Neural progenitor cell (in vitro differentiated cells): ENCODE data around the gene RNF25. TPM values are rescaled to one million over a fixed set of nuclear protein-coding genes. Genes with fewer than 3 reads are reported as not detected.

Experiments used
- DNase-seq: peaks from one replicate; pipeline ENCODE4 v3.0.0-alpha.2; 2016; ENCODE audit warnings: low spot score
- H2AFZ ChIP-seq: fragments of 200-600 bp; sonication (generic); replicated peaks from 2 replicates; pipeline ENCODE4 v1.6.1; 2016; ENCODE audit warnings: antibody characterized with exemption
- H3F3A ChIP-seq: fragments of 200-600 bp; sonication (generic); 2 replicates; pipeline ENCODE4 v1.6.1; 2016; ENCODE audit warnings: antibody characterized with exemption, low read depth
- H3K27ac ChIP-seq: fragments of 200-600 bp; sonication (generic); 2 replicates; pipeline ENCODE4 v1.5.1; 2016; ENCODE audit warnings: mild to moderate bottlenecking
- H3K27me3 ChIP-seq: fragments of 200-600 bp; sonication (generic); 2 replicates; pipeline ENCODE4 v1.6.1; 2016; ENCODE audit warnings: mild to moderate bottlenecking, moderate library complexity
- H3K36me3 ChIP-seq: fragments of 200-600 bp; sonication (generic); 2 replicates; pipeline ENCODE4 v1.5.1; 2016
- H3K4me1 ChIP-seq: fragments of 200-600 bp; sonication (generic); 2 replicates; pipeline ENCODE4 v1.6.1; 2016; ENCODE audit warnings: mixed run types
- H3K4me2 ChIP-seq: fragments of 200-600 bp; sonication (generic); 2 replicates; pipeline ENCODE4 v1.6.1; 2016
- H3K4me3 ChIP-seq: fragments of 200-600 bp; sonication (generic); 2 replicates; pipeline ENCODE4 v1.5.1; 2016
- H3K79me2 ChIP-seq: fragments of 200-600 bp; sonication (generic); 2 replicates; pipeline ENCODE4 v1.6.1; 2016; ENCODE audit warnings: low read depth
- H3K9ac ChIP-seq: fragments of 200-600 bp; sonication (generic); 2 replicates; pipeline ENCODE4 v1.6.1; 2016
- H3K9me3 ChIP-seq: fragments of 200-600 bp; sonication (generic); 2 replicates; pipeline ENCODE4 v1.5.1; 2016; ENCODE audit warnings: low read depth
- H4K20me1 ChIP-seq: fragments of 200-600 bp; sonication (generic); 2 replicates; pipeline ENCODE4 v1.6.1; 2016; ENCODE audit warnings: low read depth
- H3K27ac Mint-ChIP-seq: 3 replicates; pipeline ENCODE4 v1.8.0; 2021; ENCODE audit warnings: mixed read lengths
- H3K27me3 Mint-ChIP-seq: 2 replicates; pipeline ENCODE4 v1.8.0; 2022; ENCODE audit warnings: low read depth, mild to moderate bottlenecking, inconsistent platforms, moderate library complexity, mixed read lengths; ENCODE audit not compliant: insufficient read depth
- H3K36me3 Mint-ChIP-seq: 3 replicates; pipeline ENCODE4 v1.8.0; 2021; ENCODE audit warnings: mixed read lengths
- H3K4me1 Mint-ChIP-seq: 3 replicates; pipeline ENCODE4 v1.8.0; 2021; ENCODE audit warnings: mixed read lengths
- H3K4me3 Mint-ChIP-seq: 3 replicates; pipeline ENCODE4 v1.8.0; 2021; ENCODE audit warnings: mild to moderate bottlenecking, moderate library complexity, mixed read lengths
- H3K9me3 Mint-ChIP-seq: 3 replicates; pipeline ENCODE4 v1.8.0; 2020; ENCODE audit warnings: mixed read lengths
- EZH2 ChIP-seq: fragments of 200-600 bp; sonication (generic); IDR thresholded peaks from 2 replicates; pipeline ENCODE4 v1.6.1; 2017; ENCODE audit warnings: antibody characterized with exemption, mild to moderate bottlenecking, moderate library complexity
- EZH2phosphoT487 ChIP-seq: fragments of 200-600 bp; sonication (generic); IDR thresholded peaks from 2 replicates; pipeline ENCODE4 v1.6.1; 2017; ENCODE audit warnings: antibody characterized with exemption
- total RNA-seq: library from RNA; depleted of rRNA; stranded (reverse); fragments of >200 nt; gene quantifications from 2 replicates; pipeline ENCODE4 v1.2.3, GENCODE V29; 2015; ENCODE audit warnings: low replicate concordance
- TF ChIP-seq, protein P1 (sequence below): fragments of 200-600 bp; sonication (generic); IDR thresholded peaks from 2 replicates; pipeline ENCODE4 v1.5.1; 2017; ENCODE audit warnings: antibody characterized with exemption, mild to moderate bottlenecking

Gene RNF25
- total RNA-seq, 1 donor from 2014 or later, result 9.6 TPM

- no peaks in the 10 kb centered on the region for H3K27me3 ChIP-seq
- H3K4me3 ChIP-seq, result no peak overlapping the region
- H3K27ac ChIP-seq, result no peak overlapping the region
- peaks cover 11% of the 10 kb centered on the region for H3F3A ChIP-seq
- H3K9me3 ChIP-seq, result no peaks in the 10 kb centered on the region
- no peak for TF ChIP-seq EZH2phosphoT487
- TF ChIP-seq EZH2, result no peak
- TF ChIP-seq, protein P1, sequence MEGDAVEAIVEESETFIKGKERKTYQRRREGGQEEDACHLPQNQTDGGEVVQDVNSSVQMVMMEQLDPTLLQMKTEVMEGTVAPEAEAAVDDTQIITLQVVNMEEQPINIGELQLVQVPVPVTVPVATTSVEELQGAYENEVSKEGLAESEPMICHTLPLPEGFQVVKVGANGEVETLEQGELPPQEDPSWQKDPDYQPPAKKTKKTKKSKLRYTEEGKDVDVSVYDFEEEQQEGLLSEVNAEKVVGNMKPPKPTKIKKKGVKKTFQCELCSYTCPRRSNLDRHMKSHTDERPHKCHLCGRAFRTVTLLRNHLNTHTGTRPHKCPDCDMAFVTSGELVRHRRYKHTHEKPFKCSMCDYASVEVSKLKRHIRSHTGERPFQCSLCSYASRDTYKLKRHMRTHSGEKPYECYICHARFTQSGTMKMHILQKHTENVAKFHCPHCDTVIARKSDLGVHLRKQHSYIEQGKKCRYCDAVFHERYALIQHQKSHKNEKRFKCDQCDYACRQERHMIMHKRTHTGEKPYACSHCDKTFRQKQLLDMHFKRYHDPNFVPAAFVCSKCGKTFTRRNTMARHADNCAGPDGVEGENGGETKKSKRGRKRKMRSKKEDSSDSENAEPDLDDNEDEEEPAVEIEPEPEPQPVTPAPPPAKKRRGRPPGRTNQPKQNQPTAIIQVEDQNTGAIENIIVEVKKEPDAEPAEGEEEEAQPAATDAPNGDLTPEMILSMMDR, result no peak
- H3K4me1 Mint-ChIP-seq, result no peaks in the 10 kb centered on the region
- H4K20me1 ChIP-seq, result peaks cover 7% of the 10 kb centered on the region
- H3K27ac Mint-ChIP-seq, result no peak overlapping the region
- H2AFZ ChIP-seq, result no peak overlapping the region
- no peak overlapping the region for H3K9ac ChIP-seq
- H3K4me3 Mint-ChIP-seq, result no peak overlapping the region
- peaks cover 28% of the 10 kb centered on the region for H3K36me3 Mint-ChIP-seq
- no peaks in the 10 kb centered on the region for H3K27me3 Mint-ChIP-seq
- no peak overlapping the region for H3K4me2 ChIP-seq
- H3K79me2 ChIP-seq, result peaks cover 4% of the 10 kb centered on the region
- peaks cover 4% of the 10 kb centered on the region for H3K36me3 ChIP-seq
- no peak for DNase-seq
- no peaks in the 10 kb centered on the region for H3K9me3 Mint-ChIP-seq
- no peaks in the 10 kb centered on the region for H3K4me1 ChIP-seq
These were observed 23.1 kb downstream of the RNF25 start for GRCh38 chr2:218648787-218649100.

GRCh38 chr2:218648088-218648786 lies 23.6 kb downstream of the RNF25 start:
- Histone ChIP-seq H2AFZ (no peak overlapping the region), H3K9me3 (no peaks in the 10 kb centered on the region), H3K27me3 (no peaks in the 10 kb centered on the region), H3K27ac (no peak overlapping the region), H3K36me3 (peaks cover 4% of the 10 kb centered on the region), H3K4me2 (no peak overlapping the region), H4K20me1 (peaks cover 7% of the 10 kb centered on the region), H3K4me3 (no peak overlapping the region), H3K79me2 (peaks cover 4% of the 10 kb centered on the region), H3F3A (peaks cover 11% of the 10 kb centered on the region), H3K9ac (no peak overlapping the region), H3K4me1 (no peaks in the 10 kb centered on the region)
- TF ChIP-seq, protein P1, result peak; percentile 88
- TF ChIP-seq EZH2, result no peak
- H3K27ac Mint-ChIP-seq, result no peak overlapping the region
- peak; percentile 61 for DNase-seq
- H3K4me1 Mint-ChIP-seq, result no peaks in the 10 kb centered on the region
- no peaks in the 10 kb centered on the region for H3K9me3 Mint-ChIP-seq
- H3K36me3 Mint-ChIP-seq, result peaks cover 28% of the 10 kb centered on the region
- H3K4me3 Mint-ChIP-seq, result no peak overlapping the region
- H3K27me3 Mint-ChIP-seq, result no peaks in the 10 kb centered on the region

DNA sequence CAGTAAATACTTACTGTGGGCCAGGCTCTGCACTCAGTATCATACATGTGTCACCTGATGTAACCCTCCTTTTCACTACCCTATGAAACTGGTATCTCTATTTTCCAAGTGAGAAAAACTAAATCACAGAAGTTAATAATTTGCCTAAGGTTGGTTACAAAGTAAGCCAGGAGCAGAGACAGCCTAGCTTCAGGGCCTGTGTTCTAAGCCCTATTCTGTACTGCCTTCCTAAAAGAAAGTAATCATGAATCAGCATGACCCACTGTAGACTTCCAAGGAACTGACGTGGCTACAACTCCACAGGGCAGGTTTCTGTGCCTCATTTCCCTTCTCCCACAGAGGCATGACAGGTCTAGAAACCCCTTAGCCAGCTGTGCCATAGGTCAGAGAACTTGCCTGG lies 26.7 kb downstream of the RNF25 start:
- no peak overlapping the region for H3K27ac Mint-ChIP-seq
- H2AFZ ChIP-seq, result no peak overlapping the region
- no peak overlapping the region for H3K9ac ChIP-seq
- H4K20me1 ChIP-seq, result peaks cover 7% of the 10 kb centered on the region
- peaks cover 4% of the 10 kb centered on the region for H3K79me2 ChIP-seq
- H3K9me3 ChIP-seq, result no peaks in the 10 kb centered on the region
- no peak for DNase-seq
- TF ChIP-seq EZH2phosphoT487, result no peak
- TF ChIP-seq EZH2, result no peak
- TF ChIP-seq, protein P1, result no peak
- H3K4me2 ChIP-seq, result no peak overlapping the region
- peaks cover 4% of the 10 kb centered on the region for H3K36me3 ChIP-seq
- peaks cover 11% of the 10 kb centered on the region for H3F3A ChIP-seq
- peaks cover 28% of the 10 kb centered on the region for H3K36me3 Mint-ChIP-seq
- no peaks in the 10 kb centered on the region for H3K4me1 Mint-ChIP-seq
- no peak overlapping the region for H3K27ac ChIP-seq
- peaks cover 2% of the 10 kb centered on the region for H3K27me3 Mint-ChIP-seq
- H3K4me3 Mint-ChIP-seq, result no peak overlapping the region
- no peak overlapping the region for H3K4me3 ChIP-seq
- no peaks in the 10 kb centered on the region for H3K4me1 ChIP-seq
- H3K9me3 Mint-ChIP-seq, result no peaks in the 10 kb centered on the region
- no peaks in the 10 kb centered on the region for H3K27me3 ChIP-seq
